GM19023 (cell line): ENCODE measurements around the gene CYP27B1.
"Not testable (repeated sequence)": the region's sequence is repeated elsewhere in the genome, so short reads cannot be mapped to it uniquely, and the experiment has no call there.

ENCODE experiments used
- ATAC-seq: cut with Tn5 transposase; IDR thresholded peaks from one replicate; pipeline ENCODE4 v1.9.1; 2021; ENCODE audit warnings: mild to moderate bottlenecking, moderate library complexity; ENCODE audit not compliant: unreplicated experiment

Gene CYP27B1

GRCh38 chr12:57723630-57723962, 43.3 kb downstream of the CYP27B1 start:
- no peak for ATAC-seq

GRCh38 chr12:57722716-57723629, 43.9 kb downstream of the CYP27B1 start:
- ATAC-seq = no peak

GRCh38 chr12:57721846-57722608, 44.9 kb downstream of the CYP27B1 start:
- not testable (repeated sequence) for ATAC-seq

- no peak for ATAC-seq
Observed at GRCh38 chr12:57720606-57721595, 46.0 kb downstream of the CYP27B1 start.

- no peak for ATAC-seq
Observed at GRCh38 chr12:57719777-57720605, 46.9 kb downstream of the CYP27B1 start.

GRCh38 chr12:57718641-57719528, 48.0 kb downstream of the CYP27B1 start:
- no peak for ATAC-seq

GRCh38 chr12:57717846-57718640, 48.8 kb downstream of the CYP27B1 start:
- ATAC-seq = no peak

- ATAC-seq = no peak
Observed at GRCh38 chr12:57717131-57717530, 49.7 kb downstream of the CYP27B1 start.

GRCh38 chr12:57716305-57716704, 50.6 kb downstream of the CYP27B1 start:
- no peak for ATAC-seq

- no peak for ATAC-seq
Observed at GRCh38 chr12:57715786-57716185, 51.1 kb downstream of the CYP27B1 start.

- not testable (repeated sequence) for ATAC-seq
Observed at GRCh38 chr12:57715036-57715748, 51.7 kb downstream of the CYP27B1 start.

- no peak for ATAC-seq
Observed at GRCh38 chr12:57713209-57713608, 53.7 kb downstream of the CYP27B1 start.

- no peak for ATAC-seq
Observed at GRCh38 chr12:57712701-57713100, 54.2 kb downstream of the CYP27B1 start.
